Activated CD8-positive, alpha-beta T cell treated with anti-CD3 and anti-CD28 coated beads, Interleukin-2, amount 10 ng/mL, durations not matched to agents 7 days and 5 days (primary cell): Measurements from ENCODE around the gene SMTNL2. TPM values are rescaled to one million over a fixed set of nuclear protein-coding genes. Genes with fewer than 3 reads are reported as not detected.
"Not testable (repeated sequence)": the region's sequence is repeated elsewhere in the genome, so short reads cannot be mapped to it uniquely, and the experiment has no call there.

Source experiments
- ATAC-seq: fragments of 150-1000 bp; cut with Tn5 transposase; one replicate; pipeline ENCODE4 v1.10.0; 2021; ENCODE audit warnings: moderate library complexity
- CTCF ChIA-PET: fragments of 350-600 bp; sonication (Branson Sonifier 250); formaldehyde crosslinking; loops from one replicate; lab custom pipeline; 2021; ENCODE audit warnings: antibody characterized with exemption; lab: Charles Lee
- POLR2A ChIA-PET: fragments of 350-600 bp; sonication (Branson Sonifier 250); formaldehyde crosslinking; loops from one replicate; lab custom pipeline; 2021; ENCODE audit warnings: antibody characterized with exemption; lab: Charles Lee
- DNase-seq: peaks from one replicate; pipeline ENCODE4 v3.0.0-alpha.2; 2020
- H3K27ac Mint-ChIP-seq: one replicate; pipeline ENCODE4 v1.8.0; 2021; ENCODE audit warnings: mild to moderate bottlenecking, mixed read lengths
- H3K27me3 Mint-ChIP-seq: one replicate; pipeline ENCODE4 v1.8.0; 2021; ENCODE audit warnings: low read depth, mixed read lengths
- H3K36me3 Mint-ChIP-seq: one replicate; pipeline ENCODE4 v1.8.0; 2021; ENCODE audit warnings: low read depth, mixed read lengths
- H3K4me1 Mint-ChIP-seq: one replicate; pipeline ENCODE4 v1.8.0; 2021; ENCODE audit warnings: low read depth, mixed read lengths
- H3K4me3 Mint-ChIP-seq: one replicate; pipeline ENCODE4 v1.8.0; 2021; ENCODE audit warnings: mild to moderate bottlenecking, mixed read lengths
- H3K9me3 Mint-ChIP-seq: one replicate; pipeline ENCODE4 v1.8.0; 2022; ENCODE audit warnings: mixed read lengths; ENCODE audit not compliant: insufficient read depth
- total RNA-seq, 2 experiments: library from RNA; stranded (reverse); gene quantifications; one replicate each; pipeline ENCODE4 v1.2.3, GENCODE V29; 2021

The SMTNL2 gene
- total RNA-seq, 2 experiments from 2014 or later, result not detected

GRCh38 chr17:4648741-4649140 is 64.4 kb downstream of the SMTNL2 start:
- ChIA-PET POLR2A (no interaction called here), CTCF (interaction anchor here (0.7 kb wide), 1 partner anchor 59 kb away, joined by 3 read pairs; no protein-coding TSS in a partner anchor)
- Mint-ChIP-seq H3K4me3 (no peak overlapping the region), H3K9me3 (no peaks in the 10 kb centered on the region), H3K4me1 (no peaks in the 10 kb centered on the region), H3K27ac (no peak overlapping the region), H3K36me3 (no peaks in the 10 kb centered on the region), H3K27me3 (peaks cover 27% of the 10 kb centered on the region)
- DNase-seq (no peak), ATAC-seq (no peak)

- CTCF ChIA-PET, result no interaction called here
- H3K4me1 Mint-ChIP-seq, result peaks cover 5% of the 10 kb centered on the region
These were observed 68.7 kb downstream of the SMTNL2 start for GRCh38 chr17:4652997-4653396.

GRCh38 chr17:4655933-4656332 is 71.6 kb downstream of the SMTNL2 start:
- H3K27me3 Mint-ChIP-seq, H3K4me3 Mint-ChIP-seq, ATAC-seq, H3K27ac Mint-ChIP-seq, H3K4me1 Mint-ChIP-seq, H3K9me3 Mint-ChIP-seq, POLR2A ChIA-PET, CTCF ChIA-PET, DNase-seq, H3K36me3 Mint-ChIP-seq: not testable (repeated sequence)

More at GRCh38 chr17:4652997-4653396, 68.7 kb downstream of the SMTNL2 start:
- DNase-seq, result no peak
- peaks cover 9% of the 10 kb centered on the region for H3K27me3 Mint-ChIP-seq
- POLR2A ChIA-PET, result no interaction called here
- no peaks in the 10 kb centered on the region for H3K36me3 Mint-ChIP-seq
- ATAC-seq, result no peak
- H3K27ac Mint-ChIP-seq, result no peak overlapping the region
- H3K9me3 Mint-ChIP-seq, result no peaks in the 10 kb centered on the region
- H3K4me3 Mint-ChIP-seq, result no peak overlapping the region

GRCh38 chr17:4657678-4658077 is 73.3 kb downstream of the SMTNL2 start:
- POLR2A ChIA-PET, result no interaction called here

More at GRCh38 chr17:4657678-4658077, 73.3 kb downstream of the SMTNL2 start:
- CTCF ChIA-PET, result interaction anchor here (0.8 to 1.3 kb wide), 2 partner anchors 9 to 91 kb away, joined by 3 read pairs; no protein-coding TSS in a partner anchor
- no peak overlapping the region for H3K4me3 Mint-ChIP-seq
- peaks cover 3% of the 10 kb centered on the region for H3K27me3 Mint-ChIP-seq
- no peak overlapping the region for H3K27ac Mint-ChIP-seq
- no peaks in the 10 kb centered on the region for H3K36me3 Mint-ChIP-seq
- no peak for DNase-seq
- peaks cover 8% of the 10 kb centered on the region for H3K4me1 Mint-ChIP-seq
- no peaks in the 10 kb centered on the region for H3K9me3 Mint-ChIP-seq
- ATAC-seq, result no peak

Other genes with a start within 250 kb of the SMTNL2 start
- gene UBE2G1, start 217.9 kb upstream of the SMTNL2 start, total RNA-seq, result 10 to 100 TPM; 69.1 TPM
- 10 to 100 TPM; 26.8 to 29.1 TPM for gene SPNS3, start 150.6 kb upstream of the SMTNL2 start, total RNA-seq
- gene SPNS2, start 85.6 kb upstream of the SMTNL2 start, total RNA-seq, result 1 to 10 TPM; 4.0 to 4.2 TPM
- 10 to 100 TPM; 70.7 to 76.7 TPM for gene MYBBP1A, start 29.1 kb upstream of the SMTNL2 start, total RNA-seq
- not detected for gene GGT6, start 24.0 kb upstream of the SMTNL2 start, total RNA-seq
- not detected for gene ALOX15, start 57.1 kb downstream of the SMTNL2 start, total RNA-seq
- gene PELP1, start 119.6 kb downstream of the SMTNL2 start, total RNA-seq, result 10 to 100 TPM; 69.2 to 76.1 TPM
- 100 to 1,000 TPM; 302 to 316 TPM for gene ARRB2, start 126.1 kb downstream of the SMTNL2 start, total RNA-seq
- gene MED11, start 146.9 kb downstream of the SMTNL2 start, total RNA-seq, result 10 to 100 TPM; 23.0 to 27.2 TPM
- not detected for gene ZMYND15, start 155.3 kb downstream of the SMTNL2 start, total RNA-seq
- under 1 TPM; 0.50 to 0.89 TPM for gene CXCL16, start 155.4 kb downstream of the SMTNL2 start, total RNA-seq
- not detected for gene TM4SF5, start 187.4 kb downstream of the SMTNL2 start, total RNA-seq
- not detected for gene VMO1, start 201.8 kb downstream of the SMTNL2 start, total RNA-seq
- not detected for gene GLTPD2, start 204.4 kb downstream of the SMTNL2 start, total RNA-seq
- 100 to 1,000 TPM; 107 to 119 TPM for gene PSMB6, start 211.6 kb downstream of the SMTNL2 start, total RNA-seq
- gene PLD2, start 222.6 kb downstream of the SMTNL2 start, total RNA-seq, result 10 to 100 TPM; 11.6 to 20.0 TPM
- 10 to 100 TPM; 68.1 to 73.2 TPM for gene MINK1, start 248.8 kb downstream of the SMTNL2 start, total RNA-seq